ENCODE data around the gene EHMT2. TPM values are rescaled to one million over a fixed set of nuclear protein-coding genes. Genes with fewer than 3 reads are reported as not detected.
"Not testable (repeated sequence)": the region's sequence is repeated elsewhere in the genome, so short reads cannot be mapped to it uniquely, and the experiment has no call there.

The EHMT2 gene
- total and polyA plus RNA-seq, 8 donors = 13.4 to 55.8 (median 20.6) TPM

DNA sequence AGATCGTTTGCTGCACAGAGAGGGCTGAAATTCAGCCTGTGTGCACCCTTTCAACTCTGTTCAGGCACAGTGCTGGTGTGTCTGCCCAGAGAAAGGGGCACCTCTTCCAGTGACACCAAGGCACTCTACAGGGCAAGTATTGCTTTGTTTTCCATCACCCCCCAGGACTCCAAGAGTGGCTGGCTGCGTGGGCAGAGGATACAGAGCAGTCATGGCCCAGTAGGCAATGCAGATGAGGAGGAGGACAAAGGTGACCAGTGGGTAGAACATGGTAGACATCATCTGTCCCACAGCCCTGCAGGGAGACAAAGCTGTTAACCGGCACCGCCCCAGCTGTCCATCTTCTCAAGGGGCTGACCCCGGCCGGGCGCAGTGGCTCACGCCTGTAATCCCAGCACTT lies 28.2 kb downstream of the EHMT2 start:
- Histone ChIP-seq H3K4me3 (no peak overlapping the region), H3K36me3 (no peaks in the 10 kb centered on the region), H3K27ac (no peak overlapping the region), H3K9me3 (no peaks in the 10 kb centered on the region), H3K27me3 (no peaks in the 10 kb centered on the region), H3K4me1 (no peaks in the 10 kb centered on the region)
- ATAC-seq = no peak
- intact Hi-C loops (cut with DNase I) = no loop called here
- WGBS, 2 donors = 64 to 71% methylated on average over 8 of the region's 8 CpGs
- FAIRE-seq = no peak
- TF ChIP-seq, protein P1, sequence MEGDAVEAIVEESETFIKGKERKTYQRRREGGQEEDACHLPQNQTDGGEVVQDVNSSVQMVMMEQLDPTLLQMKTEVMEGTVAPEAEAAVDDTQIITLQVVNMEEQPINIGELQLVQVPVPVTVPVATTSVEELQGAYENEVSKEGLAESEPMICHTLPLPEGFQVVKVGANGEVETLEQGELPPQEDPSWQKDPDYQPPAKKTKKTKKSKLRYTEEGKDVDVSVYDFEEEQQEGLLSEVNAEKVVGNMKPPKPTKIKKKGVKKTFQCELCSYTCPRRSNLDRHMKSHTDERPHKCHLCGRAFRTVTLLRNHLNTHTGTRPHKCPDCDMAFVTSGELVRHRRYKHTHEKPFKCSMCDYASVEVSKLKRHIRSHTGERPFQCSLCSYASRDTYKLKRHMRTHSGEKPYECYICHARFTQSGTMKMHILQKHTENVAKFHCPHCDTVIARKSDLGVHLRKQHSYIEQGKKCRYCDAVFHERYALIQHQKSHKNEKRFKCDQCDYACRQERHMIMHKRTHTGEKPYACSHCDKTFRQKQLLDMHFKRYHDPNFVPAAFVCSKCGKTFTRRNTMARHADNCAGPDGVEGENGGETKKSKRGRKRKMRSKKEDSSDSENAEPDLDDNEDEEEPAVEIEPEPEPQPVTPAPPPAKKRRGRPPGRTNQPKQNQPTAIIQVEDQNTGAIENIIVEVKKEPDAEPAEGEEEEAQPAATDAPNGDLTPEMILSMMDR (IDR thresholded peaks at IDR 0.05) = no peak
- no peak for DNase-seq

- H3K27me3 ChIP-seq; H3K36me3 ChIP-seq; ATAC-seq; H3K4me3 ChIP-seq; H3K4me1 ChIP-seq; DNase-seq; intact Hi-C loops (cut with DNase I); H3K27ac ChIP-seq; H3K9me3 ChIP-seq; FAIRE-seq: not testable (repeated sequence)
- 90 to 100% methylated on average over 1 of the region's 1 CpG for WGBS, 2 donors
These were observed 28.9 kb downstream of the EHMT2 start for GRCh38 chr6:31868658-31868971.

GRCh38 chr6:31865205-31866118 lies 32.0 kb downstream of the EHMT2 start:
- FAIRE-seq = no peak
- intact Hi-C loops (cut with DNase I) = no loop called here
- no peak for ATAC-seq

DNA sequence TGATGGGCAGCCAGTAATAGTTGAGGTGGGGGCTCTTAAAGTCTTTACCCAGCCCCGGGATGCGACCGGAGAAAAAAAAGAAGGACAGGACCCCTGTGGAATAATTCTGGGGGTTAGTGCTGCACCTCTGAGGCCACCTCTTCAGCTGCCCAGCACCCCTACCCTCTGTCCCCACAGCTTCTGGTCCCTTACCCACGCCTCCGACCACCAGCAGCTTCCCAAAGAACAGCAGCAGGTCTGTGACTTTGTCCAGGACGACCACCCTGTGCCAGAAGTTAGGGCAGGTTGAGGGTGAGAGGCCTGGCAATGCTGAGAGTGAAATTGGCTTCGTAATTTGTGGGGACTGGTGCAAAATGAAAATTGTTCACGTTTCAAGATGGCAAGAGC lies 32.7 kb downstream of the EHMT2 start:
- H3K27ac ChIP-seq = no peak overlapping the region
- no peaks in the 10 kb centered on the region for H3K9me3 ChIP-seq
- TF ChIP-seq, protein P1 (IDR thresholded peaks at IDR 0.05) = no peak
- H3K27me3 ChIP-seq = no peaks in the 10 kb centered on the region
- intact Hi-C loops (cut with DNase I) = no loop called here
- peaks cover 0 to 6% (median 0%) of the 10 kb centered on the region in 3 donors for H3K4me1 ChIP-seq
- DNase-seq (no peak), FAIRE-seq (no peak), ATAC-seq (no peak)
- peaks cover 0 to 5% (median 1%) of the 10 kb centered on the region in 3 donors for H3K36me3 ChIP-seq
- 75 to 83% methylated on average over 8 of the region's 8 CpGs for WGBS, 2 donors
- no peak overlapping the region for H3K4me3 ChIP-seq

More at GRCh38 chr6:31865205-31866118, 32.0 kb downstream of the EHMT2 start:
- Histone ChIP-seq H3K27ac (no peak overlapping the region), H3K4me1 (peaks cover 0 to 6% (median 0%) of the 10 kb centered on the region in 3 donors), H3K36me3 (no peaks in the 10 kb centered on the region), H3K9me3 (no peaks in the 10 kb centered on the region), H3K27me3 (no peaks in the 10 kb centered on the region), H3K4me3 (no peak overlapping the region)
- DNase-seq = no peak
- WGBS, 2 donors = 77 to 82% methylated on average over 21 of the region's 21 CpGs
- TF ChIP-seq, protein P1 (IDR thresholded peaks at IDR 0.05) = no peak

GRCh38 chr6:31864123-31864562 lies 33.4 kb downstream of the EHMT2 start:
- H3K36me3 ChIP-seq; H3K27me3 ChIP-seq; ATAC-seq; H3K4me1 ChIP-seq; H3K9me3 ChIP-seq; FAIRE-seq; DNase-seq; intact Hi-C loops (cut with DNase I): not testable (repeated sequence)
- whole genome bisulfite sequencing, 2 donors = 7% methylated on average over 15 to 16 of the region's 16 CpGs
- Histone ChIP-seq H3K27ac (peak overlapping the region; percentile 49 to 87 (median 64)), H3K4me3 (peak overlapping the region in 3 of 4 donors; percentile 15 to 88 (median 46))

Data from pancreas (tissue), 10 donors.